Suppressor macrophage (primary cell): ENCODE results near the gene NTSR2.
"Not testable (repeated sequence)": the region's sequence is repeated elsewhere in the genome, so short reads cannot be mapped to it uniquely, and the experiment has no call there.

Experiments used
- DNase-seq, 4 experiments: peaks; one replicate each; pipeline ENCODE4 v3.0.0-alpha.2; 2020 to 2022

Gene NTSR2

DNA sequence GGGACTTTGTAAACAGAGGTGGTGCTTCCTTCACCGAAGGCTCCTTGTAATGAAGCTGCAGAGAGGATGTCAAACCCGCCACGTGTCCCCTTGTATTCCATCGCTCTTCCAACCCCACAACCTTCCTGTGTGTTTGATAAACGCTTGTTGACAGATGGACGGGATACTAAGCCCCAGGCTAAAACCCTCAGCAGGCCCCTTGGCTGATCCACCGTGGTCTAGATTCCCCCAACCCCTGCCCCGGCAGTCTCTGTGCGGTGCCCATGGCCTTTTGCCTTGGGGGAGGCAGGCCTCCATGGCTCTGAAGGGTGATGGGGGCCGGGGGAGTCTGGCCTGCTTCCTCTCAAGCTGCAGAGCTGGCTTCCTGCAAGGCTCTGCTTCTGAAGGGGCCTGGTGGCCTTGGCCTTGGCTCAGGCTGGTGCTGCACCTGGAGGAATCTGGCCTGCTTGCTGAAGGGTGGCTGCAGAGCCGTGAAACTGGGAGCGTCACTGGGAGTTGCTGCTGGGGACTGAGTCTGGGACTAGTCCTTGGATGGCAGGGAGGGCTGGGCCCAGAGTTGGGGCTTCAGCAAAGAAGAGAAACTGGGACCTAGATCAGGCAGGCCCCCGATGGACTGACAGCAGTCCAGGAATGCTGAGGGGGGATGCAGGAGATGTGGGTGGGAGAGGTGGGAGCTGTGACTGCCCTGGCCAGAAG lies 9.6 kb upstream of the NTSR2 start:
- DNase-seq = no peak

GRCh38 chr2:11679016-11679415 lies 9.0 kb upstream of the NTSR2 start:
- no peak for DNase-seq

- DNase-seq = no peak
Measured at GRCh38 chr2:11678306-11678960, 8.4 kb upstream of the NTSR2 start.

DNA sequence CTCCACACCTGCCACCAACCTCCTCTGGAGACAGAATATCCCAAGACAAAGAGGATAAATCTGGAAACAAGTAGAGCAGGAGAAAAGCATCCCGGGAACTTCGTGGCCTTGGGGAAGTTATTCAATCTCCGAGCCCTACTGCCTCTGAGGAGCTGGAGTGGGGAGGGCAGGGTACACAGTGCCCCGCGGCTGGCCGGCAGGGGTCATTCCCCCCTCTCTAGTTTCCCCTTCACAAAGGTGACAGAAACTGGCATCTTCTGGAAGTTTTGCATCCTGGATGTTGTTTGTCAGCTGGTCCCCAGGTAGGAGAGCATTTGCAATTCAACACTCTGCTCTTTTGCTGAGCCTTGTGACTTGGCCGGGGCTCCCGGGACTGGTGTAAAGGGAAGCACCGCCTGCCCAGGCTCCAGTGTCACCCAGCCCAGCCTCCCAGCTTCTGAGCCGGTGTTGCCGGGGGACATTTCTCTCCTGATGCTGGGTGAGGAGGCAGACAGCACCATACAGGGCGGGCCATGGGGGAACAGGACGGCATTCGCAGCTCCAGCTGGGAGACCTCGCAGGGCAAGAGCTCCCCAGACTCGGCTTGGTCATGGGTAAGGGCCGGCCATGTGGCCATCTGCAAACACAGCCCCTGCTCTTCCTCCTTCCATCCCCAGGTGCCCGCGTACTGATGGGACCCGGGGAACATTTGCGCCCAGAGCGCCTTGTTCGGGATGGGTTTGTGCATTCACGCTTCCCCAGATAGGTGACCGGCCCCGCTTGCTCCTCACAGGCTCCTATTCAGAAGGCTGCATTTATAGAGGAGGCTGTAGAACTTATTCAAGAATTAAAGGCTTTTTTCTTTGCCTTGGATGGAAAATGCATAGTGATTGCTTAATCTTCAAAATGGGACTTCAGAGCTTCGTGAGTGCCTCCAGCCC lies 7.4 kb upstream of the NTSR2 start:
- DNase-seq = no peak

DNA sequence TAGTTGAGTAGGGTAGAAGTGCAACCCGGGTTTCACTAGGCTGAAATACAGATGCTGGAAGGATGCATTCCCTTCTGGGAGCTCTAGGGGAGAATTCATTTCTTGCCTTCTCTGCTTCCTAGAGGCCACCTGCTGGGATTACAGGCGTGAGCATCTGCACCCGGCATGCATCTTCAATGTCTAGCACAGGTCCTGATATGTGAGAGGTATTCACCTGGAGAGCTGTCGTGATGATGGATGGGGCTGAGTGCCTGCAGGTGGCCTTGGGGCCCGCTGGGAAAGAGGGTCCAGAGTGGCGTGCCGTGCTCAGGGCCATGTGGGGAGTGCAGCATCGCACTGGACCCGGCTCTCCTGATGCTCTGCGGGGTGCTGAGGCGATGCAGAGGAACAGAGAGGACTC lies 6.6 kb upstream of the NTSR2 start:
- DNase-seq = no peak

DNA sequence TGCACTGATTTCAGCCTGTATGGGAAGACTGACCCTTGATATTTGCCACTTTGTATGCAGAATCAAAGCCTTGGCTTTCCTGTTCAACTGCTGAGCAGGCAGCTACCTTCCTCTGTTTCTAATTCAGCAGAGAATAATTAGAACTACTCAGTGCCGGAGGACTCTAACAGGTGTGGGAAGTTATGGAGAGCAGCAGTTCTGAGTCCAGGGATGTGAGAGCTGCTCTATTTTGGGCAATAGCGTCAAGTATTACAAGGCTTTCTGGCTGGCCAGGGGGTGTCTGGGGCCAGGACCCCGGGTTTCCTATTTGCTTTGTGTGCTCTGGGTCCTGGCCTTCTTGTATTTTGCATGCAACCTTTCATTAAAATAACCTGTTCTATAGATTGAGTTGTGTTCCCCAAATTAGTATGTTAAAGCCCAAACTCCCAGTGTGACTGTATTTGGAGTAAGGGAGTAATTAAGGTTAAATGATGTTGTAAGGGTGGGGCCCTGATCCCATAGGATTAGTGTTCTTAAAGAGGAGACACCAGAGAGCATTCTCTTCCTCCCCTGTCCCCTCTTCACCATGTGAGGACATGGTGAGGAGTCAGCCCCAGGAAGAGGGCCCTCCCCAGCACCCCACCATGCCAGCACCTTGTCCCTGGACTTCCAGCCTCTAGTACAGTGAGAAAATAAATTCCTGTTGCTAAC lies 5.6 kb upstream of the NTSR2 start:
- DNase-seq = no peak

GRCh38 chr2:11674983-11675382 lies 5.0 kb upstream of the NTSR2 start:
- no peak for DNase-seq

- DNase-seq = peak in 2 of 4 experiments; percentile 14 to 24
Measured at GRCh38 chr2:11672407-11672806, 2.4 kb upstream of the NTSR2 start.

DNA sequence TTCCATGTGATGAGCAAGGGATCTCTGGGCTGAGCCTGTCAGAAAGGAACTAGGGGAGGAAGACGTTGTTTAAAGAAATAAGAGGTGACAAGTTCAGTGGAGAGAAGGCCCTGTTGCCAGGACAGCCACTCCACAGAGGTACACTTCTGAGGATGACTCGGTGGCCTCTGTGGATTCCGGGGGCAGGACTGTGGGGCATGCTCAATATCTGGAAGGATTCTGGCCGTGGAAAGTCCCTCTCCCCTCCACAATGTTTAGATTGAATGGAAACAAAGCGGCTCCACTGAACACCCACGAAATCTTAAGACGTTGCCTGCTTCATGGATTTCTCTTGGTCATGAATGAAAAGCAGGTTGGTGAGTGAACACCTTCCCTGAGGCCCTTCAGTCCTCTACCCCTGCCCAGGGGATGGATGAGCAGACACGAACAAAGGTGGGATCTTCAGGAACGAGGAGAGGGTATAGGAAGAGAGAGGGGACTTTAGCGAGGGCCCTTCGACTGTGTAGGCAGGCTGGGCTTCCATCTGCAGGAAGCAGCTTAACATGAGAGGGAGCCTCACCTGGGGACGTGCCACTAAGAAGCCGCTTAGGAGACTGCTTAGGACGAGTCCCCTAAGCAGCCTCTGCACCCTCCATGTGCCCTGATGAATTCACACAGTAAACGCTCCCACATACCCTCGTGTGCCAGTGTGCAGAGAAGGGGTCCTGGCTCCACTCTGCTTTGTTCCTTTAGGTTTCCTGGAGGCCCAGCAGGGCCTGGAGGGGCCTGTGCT lies 1.9 kb downstream of the NTSR2 start:
- no peak for DNase-seq

DNA sequence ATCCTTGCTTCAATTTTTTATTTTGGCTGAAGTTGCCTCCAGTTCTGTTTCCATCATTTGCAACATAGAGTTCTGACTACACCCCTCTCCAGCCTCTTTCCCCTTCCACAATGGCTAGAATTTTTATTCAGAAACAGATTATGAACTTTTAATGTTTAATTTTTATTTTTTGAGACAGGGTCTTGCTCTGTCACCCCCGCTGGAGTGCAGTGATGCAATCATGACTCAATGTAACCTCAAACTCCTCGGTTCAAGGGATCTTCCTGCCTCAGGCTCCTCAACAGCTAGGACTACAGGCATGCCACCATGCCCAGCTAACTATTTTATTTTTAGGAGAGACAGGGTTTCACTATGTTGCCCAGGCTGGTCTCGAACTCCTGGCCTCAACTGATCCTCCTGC lies 2.8 kb downstream of the NTSR2 start:
- DNase-seq = no peak

DNA sequence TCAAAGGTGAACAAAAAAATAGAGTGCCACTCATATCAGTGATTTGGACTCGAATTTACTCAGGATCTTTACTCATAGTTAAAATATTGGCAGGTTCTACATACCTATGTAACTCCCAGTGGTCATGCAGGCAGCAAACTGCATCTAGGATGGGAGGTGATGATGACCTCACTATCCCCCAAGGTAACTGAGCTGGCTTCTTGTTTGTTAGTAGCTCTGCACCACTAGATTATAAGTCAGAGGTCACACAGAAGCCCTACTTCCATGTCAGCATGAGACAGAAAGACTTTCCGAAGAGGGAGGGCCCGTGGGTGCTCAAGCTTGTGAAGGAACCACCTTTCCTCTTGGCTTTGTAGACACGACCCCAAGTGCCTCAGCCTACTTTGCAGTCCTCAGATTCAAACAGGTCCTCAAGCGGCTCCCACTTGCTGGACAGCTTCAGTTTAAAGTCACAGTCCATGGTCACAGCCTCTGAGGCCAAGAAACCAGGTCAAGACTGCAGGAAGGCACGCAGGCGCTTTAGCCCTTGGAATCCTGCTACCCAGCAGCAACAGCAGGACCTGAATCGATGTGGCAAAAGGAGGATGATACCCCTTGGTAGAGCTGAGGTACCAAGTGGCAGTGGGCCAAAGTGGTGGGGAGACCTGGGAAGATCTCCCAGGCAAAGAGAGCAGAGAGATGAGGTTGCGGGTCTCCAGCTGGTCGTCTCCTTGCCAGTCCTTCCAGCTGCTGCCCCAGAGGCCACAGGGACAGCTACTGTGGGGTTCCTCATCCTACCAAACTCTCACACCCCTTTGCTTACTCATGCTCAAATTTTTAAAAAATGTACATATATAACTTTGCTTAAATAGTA lies 4.3 kb downstream of the NTSR2 start:
- DNase-seq = no peak

DNA sequence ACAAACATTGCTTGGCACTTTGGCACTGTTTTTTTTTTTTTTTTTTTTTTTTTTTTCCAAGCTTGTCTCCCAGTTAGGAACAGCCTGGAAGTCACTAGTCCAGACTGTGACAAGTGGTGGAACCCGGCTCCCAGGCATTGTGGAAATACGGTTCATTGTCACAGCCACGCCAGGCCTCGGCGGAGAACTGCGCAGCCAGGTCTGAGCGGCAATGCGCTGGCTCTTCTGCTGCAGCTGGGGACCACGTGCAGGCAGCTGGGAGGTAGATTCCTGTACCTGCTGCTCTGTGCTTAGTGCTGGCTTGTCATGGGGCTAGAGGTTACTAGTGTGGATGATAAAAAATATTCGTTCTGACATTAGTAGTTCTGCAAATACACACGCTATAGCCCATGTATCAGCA lies 5.0 kb downstream of the NTSR2 start:
- no peak for DNase-seq

GRCh38 chr2:11663427-11663826 lies 6.6 kb downstream of the NTSR2 start:
- DNase-seq = no peak

GRCh38 chr2:11662882-11663281 lies 7.1 kb downstream of the NTSR2 start:
- DNase-seq = no peak

- DNase-seq = no peak
Measured at GRCh38 chr2:11661891-11662435, 8.0 kb downstream of the NTSR2 start.

DNA sequence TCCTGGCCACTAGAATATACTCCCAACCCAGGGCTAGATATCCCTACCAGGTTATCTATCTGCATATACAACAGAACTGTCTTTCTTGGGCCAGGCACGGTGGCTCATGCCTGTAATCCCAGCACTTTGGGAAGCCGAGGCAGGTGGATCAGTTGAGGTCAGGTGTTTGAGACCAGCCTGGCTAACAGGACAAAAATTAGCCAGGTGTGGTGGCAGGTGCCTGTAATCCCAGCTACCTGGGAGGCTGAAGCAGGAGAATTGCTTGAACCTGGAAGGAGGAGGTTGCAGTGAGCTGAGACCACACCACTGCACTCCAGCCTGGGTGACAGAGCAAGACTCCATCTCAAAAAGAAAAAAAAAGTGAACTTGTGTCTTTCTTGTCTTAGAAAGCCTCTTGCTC lies 9.6 kb downstream of the NTSR2 start:
- not testable (repeated sequence) for DNase-seq

DNA sequence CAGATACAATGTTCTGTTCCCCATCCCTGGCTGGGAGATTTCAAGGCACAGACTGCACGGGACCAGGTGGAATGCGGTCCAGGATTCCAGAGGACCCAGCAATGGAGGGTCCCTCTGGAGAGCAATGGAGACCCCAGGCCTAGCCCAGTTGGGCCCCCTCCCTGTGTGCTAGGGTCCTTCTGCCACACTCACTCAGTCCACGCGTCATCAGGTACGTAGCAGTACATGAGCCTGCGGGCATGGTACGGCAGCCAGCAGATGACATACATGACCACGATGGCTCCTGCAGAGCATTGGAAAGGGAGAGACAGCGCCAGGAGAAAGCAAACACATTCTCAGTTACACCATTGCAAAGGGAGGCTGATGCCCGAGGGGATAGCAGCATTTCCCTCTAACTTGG lies 10.1 kb downstream of the NTSR2 start:
- DNase-seq = no peak

GRCh38 chr2:11659115-11659475 lies 10.9 kb downstream of the NTSR2 start:
- no peak for DNase-seq

DNA sequence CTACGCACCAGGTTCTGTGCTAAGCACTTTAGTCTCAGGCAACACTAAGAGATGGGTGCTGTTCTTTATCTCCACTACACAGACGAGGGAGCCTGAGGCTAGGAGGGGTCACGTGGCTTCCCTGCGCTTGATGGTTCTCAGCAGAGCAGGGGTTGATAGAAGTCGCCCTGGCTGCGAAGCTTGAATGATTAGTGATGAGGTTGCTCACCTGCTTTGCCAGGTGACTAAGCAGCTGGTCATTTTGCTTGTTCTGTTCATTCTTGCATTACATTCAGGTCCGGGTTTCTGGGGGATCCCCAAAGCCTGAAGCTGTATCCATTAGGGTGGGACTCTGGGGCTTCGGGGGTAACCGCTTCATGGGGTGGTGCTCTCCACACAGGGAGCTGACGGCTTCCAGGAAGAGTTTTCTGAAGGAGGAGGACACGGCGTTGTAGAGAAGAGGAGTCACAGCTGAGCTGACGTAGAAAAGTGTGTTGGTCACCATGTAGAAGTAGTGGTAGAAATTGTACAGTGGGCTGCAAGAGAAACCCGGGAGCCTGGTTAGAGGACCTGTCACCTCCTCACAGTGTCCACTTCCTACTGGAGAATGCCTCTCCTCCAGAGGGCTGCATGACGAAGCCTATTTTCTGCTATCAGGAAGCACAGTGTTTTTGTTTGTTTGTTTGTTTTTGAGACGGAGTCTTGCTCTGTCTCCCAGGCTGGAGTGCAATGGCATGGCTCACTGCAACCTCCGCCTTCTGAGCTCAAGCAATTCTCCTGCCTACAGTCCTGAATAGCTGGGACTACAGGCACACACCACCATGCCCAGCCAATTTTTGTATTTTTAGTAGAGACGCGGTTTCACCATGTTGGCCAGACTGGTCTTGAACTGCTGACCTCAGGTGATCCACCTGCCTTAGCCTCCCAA lies 11.5 kb downstream of the NTSR2 start:
- DNase-seq = no peak

GRCh38 chr2:11657646-11658045 lies 12.3 kb downstream of the NTSR2 start:
- no peak for DNase-seq
